Measurements from ENCODE around the gene RAB30.
"Not testable (repeated sequence)": the region's sequence is repeated elsewhere in the genome, so short reads cannot be mapped to it uniquely, and the experiment has no call there.

Gene RAB30

GRCh38 chr11:82978422-82979099 is 93.1 kb downstream of the RAB30 start:
- DNase-seq: no peak

GRCh38 chr11:82976786-82977185 is 94.9 kb downstream of the RAB30 start:
- DNase-seq: no peak

GRCh38 chr11:82975882-82976281 is 95.8 kb downstream of the RAB30 start:
- DNase-seq: no peak

- DNase-seq: no peak
These were observed 96.8 kb downstream of the RAB30 start for GRCh38 chr11:82974851-82975250.

GRCh38 chr11:82974135-82974534 is 97.6 kb downstream of the RAB30 start:
- DNase-seq: no peak

- no peak for DNase-seq
These were observed 99.6 kb downstream of the RAB30 start for GRCh38 chr11:82972103-82972502.

- DNase-seq: not testable (repeated sequence)
These were observed 100.2 kb downstream of the RAB30 start for GRCh38 chr11:82971519-82971946.

GRCh38 chr11:82970507-82971083 is 101.1 kb downstream of the RAB30 start:
- not testable (repeated sequence) for DNase-seq

- no peak for DNase-seq
These were observed 101.9 kb downstream of the RAB30 start for GRCh38 chr11:82969811-82970210.

- DNase-seq: no peak
These were observed 104.3 kb downstream of the RAB30 start for GRCh38 chr11:82967381-82967780.

GRCh38 chr11:82962021-82962420 is 109.7 kb downstream of the RAB30 start:
- DNase-seq: not testable (repeated sequence)

- no peak for DNase-seq
These were observed 110.9 kb downstream of the RAB30 start for GRCh38 chr11:82960779-82961143.

- DNase-seq: no peak
These were observed 111.5 kb downstream of the RAB30 start for GRCh38 chr11:82959987-82960778.

GRCh38 chr11:82955736-82956453 is 115.8 kb downstream of the RAB30 start:
- DNase-seq: peak in 2 of 4 experiments; percentile 54 to 71

- not testable (repeated sequence) for DNase-seq
These were observed 121.2 kb downstream of the RAB30 start for GRCh38 chr11:82950502-82950901.

- DNase-seq: no peak
These were observed 122.3 kb downstream of the RAB30 start for GRCh38 chr11:82949352-82949751.

GRCh38 chr11:82945682-82946081 is 126.0 kb downstream of the RAB30 start:
- no peak for DNase-seq

- DNase-seq: not testable (repeated sequence)
These were observed 126.7 kb downstream of the RAB30 start for GRCh38 chr11:82945041-82945440.

- no peak for DNase-seq
These were observed 127.5 kb downstream of the RAB30 start for GRCh38 chr11:82944198-82944597.

GRCh38 chr11:82943430-82943829 is 128.3 kb downstream of the RAB30 start:
- DNase-seq: not testable (repeated sequence)

- DNase-seq: no peak
These were observed 129.3 kb downstream of the RAB30 start for GRCh38 chr11:82942376-82942775.

- DNase-seq: no peak
These were observed 132.2 kb downstream of the RAB30 start for GRCh38 chr11:82939456-82939855.

- no peak for DNase-seq
These were observed 134.1 kb downstream of the RAB30 start for GRCh38 chr11:82937554-82937953.

All from activated CD4-positive, CD25-positive, alpha-beta regulatory T cell (primary cell).